Endothelial cell (in vitro differentiated cells): ENCODE measurements around the gene IKBKE. TPM values are rescaled to one million over a fixed set of nuclear protein-coding genes. Genes with fewer than 3 reads are reported as not detected.
A peak's percentile ranks its signal among the peaks of the same experiment; 100 is the strongest.

Experiments
- DNase-seq: peaks from one replicate; pipeline ENCODE4 v3.0.0; 2021; ENCODE audit warnings: low spot score
- H3K27ac Mint-ChIP-seq: one replicate; pipeline ENCODE4 v1.8.0; 2021; ENCODE audit warnings: mixed read lengths, inconsistent platforms; ENCODE audit not compliant: unreplicated experiment
- H3K27me3 Mint-ChIP-seq: one replicate; pipeline ENCODE4 v1.8.0; 2021; ENCODE audit warnings: mild to moderate bottlenecking, moderate library complexity, mixed read lengths, inconsistent platforms; ENCODE audit not compliant: unreplicated experiment
- H3K36me3 Mint-ChIP-seq: one replicate; pipeline ENCODE4 v1.8.0; 2021; ENCODE audit warnings: mild to moderate bottlenecking, low read depth, mixed read lengths, inconsistent platforms; ENCODE audit not compliant: unreplicated experiment
- H3K4me1 Mint-ChIP-seq: one replicate; pipeline ENCODE4 v1.8.0; 2021; ENCODE audit warnings: mild to moderate bottlenecking, mixed read lengths, inconsistent platforms; ENCODE audit not compliant: unreplicated experiment
- H3K4me3 Mint-ChIP-seq: one replicate; pipeline ENCODE4 v1.8.0; 2021; ENCODE audit warnings: mild to moderate bottlenecking, mixed read lengths, inconsistent platforms; ENCODE audit not compliant: unreplicated experiment
- H3K9me3 Mint-ChIP-seq: one replicate; pipeline ENCODE4 v1.8.0; 2021; ENCODE audit warnings: mixed read lengths, inconsistent platforms; ENCODE audit not compliant: unreplicated experiment
- CTCF ChIP-seq: fragments of 200-600 bp; sonication (generic); IDR thresholded peaks from one replicate; pipeline ENCODE4 v1.5.0; 2021; ENCODE audit warnings: antibody characterized with exemption; ENCODE audit not compliant: unreplicated experiment
- total RNA-seq: library from RNA; stranded (reverse); fragmentation: NEBNext Ultra II Directional; extraction: Animal tissue kit (Norgen Biotek cat#: 25700); gene quantifications from one replicate; pipeline ENCODE4 v1.2.1, GENCODE V29; 2021; ENCODE audit not compliant: unreplicated experiment

IKBKE gene
- total RNA-seq, 1 donor from 2014 or later = 20.9 TPM

GRCh38 chr1:206487970-206488369 lies 17.7 kb downstream of the IKBKE start:
- Mint-ChIP-seq H3K4me3 (no peak overlapping the region), H3K9me3 (no peaks in the 10 kb centered on the region), H3K4me1 (peaks cover 17% of the 10 kb centered on the region), H3K27me3 (peaks cover 6% of the 10 kb centered on the region), H3K36me3 (peaks cover 32% of the 10 kb centered on the region), H3K27ac (peak overlapping the region; percentile 89)
- DNase-seq = no peak
- TF ChIP-seq CTCF = no peak

GRCh38 chr1:206488466-206488865 lies 18.2 kb downstream of the IKBKE start:
- Mint-ChIP-seq H3K27ac (peak overlapping the region; percentile 31), H3K27me3 (peaks cover 6% of the 10 kb centered on the region), H3K9me3 (no peaks in the 10 kb centered on the region), H3K4me3 (no peak overlapping the region), H3K36me3 (peaks cover 29% of the 10 kb centered on the region), H3K4me1 (peaks cover 17% of the 10 kb centered on the region)
- no peak for DNase-seq
- TF ChIP-seq CTCF = no peak

GRCh38 chr1:206489980-206490770 lies 19.9 kb downstream of the IKBKE start:
- H3K4me1 Mint-ChIP-seq = peaks cover 17% of the 10 kb centered on the region
- H3K9me3 Mint-ChIP-seq = no peaks in the 10 kb centered on the region
- DNase-seq = peak; percentile 86
- H3K36me3 Mint-ChIP-seq = peaks cover 22% of the 10 kb centered on the region
- peaks cover 6% of the 10 kb centered on the region for H3K27me3 Mint-ChIP-seq
- H3K27ac Mint-ChIP-seq = no peak overlapping the region
- TF ChIP-seq CTCF = peak; percentile 81
- H3K4me3 Mint-ChIP-seq = no peak overlapping the region

GRCh38 chr1:206490771-206491405 lies 20.6 kb downstream of the IKBKE start:
- Mint-ChIP-seq H3K27ac (peak overlapping the region; percentile 70), H3K36me3 (peaks cover 22% of the 10 kb centered on the region), H3K27me3 (peaks cover 6% of the 10 kb centered on the region), H3K4me1 (peaks cover 18% of the 10 kb centered on the region), H3K4me3 (no peak overlapping the region), H3K9me3 (no peaks in the 10 kb centered on the region)
- no peak for DNase-seq
- TF ChIP-seq CTCF = no peak

DNA sequence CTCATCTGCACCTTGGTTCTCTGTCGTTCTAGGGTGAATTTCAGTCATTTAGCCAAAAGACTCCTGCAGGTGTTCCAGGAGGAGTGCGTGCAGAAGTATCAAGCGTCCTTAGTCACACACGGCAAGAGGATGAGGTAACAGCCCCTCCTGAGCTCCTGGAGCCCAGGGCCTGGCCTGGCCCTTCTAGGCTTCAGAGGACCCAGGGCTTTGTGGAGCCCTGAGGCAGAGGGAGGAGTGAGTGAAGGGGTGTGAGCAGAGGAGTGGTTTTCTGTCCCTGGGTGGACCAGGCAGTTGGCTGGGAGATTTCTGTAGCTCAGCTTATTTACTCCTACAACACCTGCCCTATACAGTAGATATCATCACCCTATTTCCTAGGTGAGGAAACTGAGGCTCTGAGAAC lies 21.3 kb downstream of the IKBKE start:
- peak overlapping the region; percentile 70 for H3K27ac Mint-ChIP-seq
- TF ChIP-seq CTCF = no peak
- peaks cover 27% of the 10 kb centered on the region for H3K36me3 Mint-ChIP-seq
- peaks cover 25% of the 10 kb centered on the region for H3K4me1 Mint-ChIP-seq
- H3K4me3 Mint-ChIP-seq = no peak overlapping the region
- H3K9me3 Mint-ChIP-seq = no peaks in the 10 kb centered on the region
- no peak for DNase-seq
- peaks cover 6% of the 10 kb centered on the region for H3K27me3 Mint-ChIP-seq
